ENCODE data around the gene SYNRG.

- TF ChIP-seq SKIL (CRISPR knock-in tag; IDR thresholded peaks at IDR 0.05; ENCODE audit: borderline replicate concordance) (no peak), POLR2A (IDR thresholded peaks at IDR 0.05; ENCODE audit: insufficient read depth in 1 of 2, low read depth in 2 of 2, low read length in 2 of 2) (no peak), ZBTB25 (CRISPR knock-in tag; IDR thresholded peaks at IDR 0.05) (no peak), ARNT (IDR thresholded peaks at IDR 0.05) (no peak), ZNF558 (CRISPR knock-in tag; IDR thresholded peaks at IDR 0.05; ENCODE audit: borderline replicate concordance) (no peak), MAX (IDR thresholded peaks at IDR 0.05) (no peak), SALL2 (CRISPR knock-in tag; IDR thresholded peaks at IDR 0.05) (no peak), GMEB1 (CRISPR knock-in tag; IDR thresholded peaks at IDR 0.05; ENCODE audit: borderline replicate concordance) (no peak), ZNF530 (CRISPR knock-in tag; IDR thresholded peaks at IDR 0.05; ENCODE audit: low read depth) (no peak), PCBP1 (IDR thresholded peaks at IDR 0.05; ENCODE audit: borderline replicate concordance, low read depth, low read length) (no peak), SRSF9 (IDR thresholded peaks at IDR 0.05; ENCODE audit: borderline replicate concordance, insufficient read depth, low read depth, low read length, poor library complexity, severe bottlenecking) (no peak), ZNF256 (CRISPR knock-in tag; conservative IDR thresholded peaks at IDR 0.05) (no peak), POLR2AphosphoS2 (IDR thresholded peaks at IDR 0.05; ENCODE audit: low read depth, low read length) (no peak)
Observed at GRCh38 chr17:37470181-37470580, 139.0 kb downstream of the SYNRG start.

Measured in HepG2 (cell line).